Ishikawa (cell line): ENCODE results near the gene ESPN.

Experiments used
- CEBPB ChIP-seq: IDR thresholded peaks from 2 replicates; pipeline ENCODE4 v1.6.1; 2012
- CREB1 ChIP-seq: IDR thresholded peaks from 2 replicates; pipeline ENCODE4 v1.6.1; 2012; ENCODE audit warnings: low read depth
- EGR1 ChIP-seq: IDR thresholded peaks from 2 replicates; pipeline ENCODE4 v1.6.1; 2012
- EP300 ChIP-seq: IDR thresholded peaks from 2 replicates; pipeline ENCODE4 v1.6.1; 2012; ENCODE audit warnings: borderline replicate concordance
- FOXM1 ChIP-seq: IDR thresholded peaks from 2 replicates; pipeline ENCODE4 v1.6.1; 2012; ENCODE audit warnings: low read depth, borderline replicate concordance
- NFIC ChIP-seq: IDR thresholded peaks from 2 replicates; pipeline ENCODE4 v1.6.1; 2012
- RAD21 ChIP-seq: IDR thresholded peaks from 2 replicates; pipeline ENCODE4 v1.6.1; 2012; ENCODE audit warnings: low read depth
- REST ChIP-seq: IDR thresholded peaks from 2 replicates; pipeline ENCODE4 v1.6.1; 2012; ENCODE audit warnings: low read depth, mild to moderate bottlenecking
- TAF1 ChIP-seq: IDR thresholded peaks from 2 replicates; pipeline ENCODE4 v1.6.1; 2012; ENCODE audit warnings: low read depth, mild to moderate bottlenecking
- TCF12 ChIP-seq: IDR thresholded peaks from 2 replicates; pipeline ENCODE4 v1.6.1; 2012; ENCODE audit warnings: low read depth
- TEAD4 ChIP-seq: IDR thresholded peaks from 2 replicates; pipeline ENCODE4 v1.6.1; 2012
- USF1 ChIP-seq: IDR thresholded peaks from 2 replicates; pipeline ENCODE4 v1.6.1; 2012
- YY1 ChIP-seq: IDR thresholded peaks from 2 replicates; pipeline ENCODE4 v1.6.1; 2012; ENCODE audit warnings: low read depth
- ZBTB7A ChIP-seq: IDR thresholded peaks from 2 replicates; pipeline ENCODE4 v1.6.1; 2012; ENCODE audit warnings: low read depth
- TF ChIP-seq, protein P1 (sequence below): IDR thresholded peaks from 2 replicates; pipeline ENCODE4 v1.6.1; 2012

ESPN gene

GRCh38 chr1:6384962-6385361 lies 39.6 kb upstream of the ESPN start:
- TF ChIP-seq TEAD4, result no peak
- TF ChIP-seq YY1, result no peak
- TF ChIP-seq ZBTB7A, result no peak
- no peak for TF ChIP-seq TCF12
- no peak for TF ChIP-seq FOXM1
- TF ChIP-seq TAF1, result no peak
- TF ChIP-seq CEBPB, result no peak
- TF ChIP-seq, protein P1, sequence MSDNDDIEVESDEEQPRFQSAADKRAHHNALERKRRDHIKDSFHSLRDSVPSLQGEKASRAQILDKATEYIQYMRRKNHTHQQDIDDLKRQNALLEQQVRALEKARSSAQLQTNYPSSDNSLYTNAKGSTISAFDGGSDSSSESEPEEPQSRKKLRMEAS, result no peak
- TF ChIP-seq EP300, result no peak
- no peak for TF ChIP-seq USF1
- TF ChIP-seq CREB1, result no peak

DNA sequence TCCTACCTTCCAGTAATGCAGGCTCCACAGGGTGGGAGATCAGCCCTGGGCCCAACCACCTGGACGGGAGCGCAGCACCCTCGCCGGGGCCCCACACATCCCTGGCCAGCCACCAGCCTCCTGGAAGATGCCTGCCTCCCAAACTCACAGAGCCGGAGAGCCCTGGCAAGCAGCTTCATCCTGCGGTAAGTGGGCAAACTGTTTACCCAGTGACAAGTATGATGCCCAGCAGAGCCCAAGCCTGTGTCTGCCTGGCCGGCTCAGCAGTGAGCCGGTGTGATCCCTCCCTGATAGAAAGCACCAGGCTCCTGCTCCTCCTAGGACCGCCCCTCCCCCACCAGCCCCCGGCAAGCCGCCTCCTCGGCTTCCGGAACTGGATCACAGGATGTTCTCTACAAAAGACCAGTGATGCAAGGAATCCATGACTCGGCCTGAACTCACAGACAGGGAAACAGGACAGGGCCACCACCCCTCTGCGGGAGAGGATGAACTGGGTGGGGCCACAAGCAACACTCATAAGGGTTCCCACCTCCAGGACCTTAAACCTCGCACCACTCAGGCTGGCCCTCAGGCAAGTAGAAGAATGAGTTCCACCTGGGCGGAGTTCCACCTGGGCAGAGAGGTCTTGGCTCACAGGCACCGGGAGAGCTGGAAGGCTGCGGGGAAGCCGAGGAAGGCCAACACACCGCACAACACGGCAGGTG lies 38.9 kb upstream of the ESPN start:
- TF ChIP-seq TAF1 (no peak), EP300 (no peak), ZBTB7A (no peak), TCF12 (no peak), EGR1 (no peak), RAD21 (no peak), CEBPB (no peak), USF1 (no peak), NFIC (no peak), FOXM1 (no peak), YY1 (no peak), TEAD4 (no peak), CREB1 (no peak), REST (no peak)
- TF ChIP-seq, protein P1, result no peak

DNA sequence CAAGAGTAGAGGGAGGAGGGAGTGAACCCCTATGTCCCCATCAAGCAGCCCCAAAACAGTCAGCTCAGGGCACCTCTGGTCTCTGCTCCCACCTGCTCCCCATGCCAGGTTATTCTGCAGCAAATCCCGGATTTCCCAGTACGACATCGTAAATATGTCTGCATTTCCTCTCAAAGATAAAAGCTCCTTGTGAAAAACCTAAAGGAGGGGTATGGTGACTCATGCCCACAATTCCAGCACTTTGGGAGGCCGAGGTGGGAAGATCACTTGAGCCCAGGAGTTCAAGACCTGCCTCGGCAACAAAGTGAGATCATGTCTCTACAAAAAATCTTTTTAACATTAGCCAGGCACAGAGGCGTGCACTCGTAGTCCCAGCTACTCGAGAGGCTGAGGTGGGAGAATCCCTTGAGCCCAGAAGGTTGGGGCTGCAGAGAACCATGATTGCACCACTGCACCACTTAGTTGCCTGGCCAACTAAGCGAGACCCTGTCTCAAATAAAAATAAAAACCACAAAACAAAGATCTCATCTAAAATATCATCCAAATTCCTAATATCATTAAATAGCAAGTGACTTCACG lies 38.1 kb upstream of the ESPN start:
- TF ChIP-seq, protein P1, result no peak
- TF ChIP-seq ZBTB7A (no peak), NFIC (no peak), EP300 (no peak), USF1 (no peak), CEBPB (no peak), TEAD4 (no peak), EGR1 (no peak), CREB1 (no peak), RAD21 (no peak), TAF1 (no peak), FOXM1 (no peak), REST (no peak), YY1 (no peak), TCF12 (no peak)

DNA sequence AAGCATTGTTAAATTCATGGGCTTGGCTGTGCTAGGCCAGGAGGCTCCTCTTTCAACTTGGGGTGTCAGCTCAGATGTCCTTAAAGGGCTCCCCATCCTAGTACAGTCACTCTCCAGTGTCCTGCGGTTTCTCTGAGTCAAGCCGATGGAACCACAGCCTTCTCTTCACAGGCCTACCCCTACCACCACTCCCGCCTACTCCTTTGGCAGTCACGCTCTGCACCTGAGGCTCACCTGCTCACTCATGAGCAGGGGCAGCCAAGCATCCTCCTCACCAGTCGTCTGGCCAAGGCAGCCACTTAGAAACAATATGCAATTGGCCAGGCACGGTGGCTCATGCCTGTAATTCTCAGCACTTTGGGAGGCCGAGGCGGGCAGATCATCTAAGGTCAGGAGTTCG lies 34.6 kb upstream of the ESPN start:
- no peak for TF ChIP-seq RAD21
- no peak for TF ChIP-seq CEBPB
- TF ChIP-seq NFIC, result no peak
- TF ChIP-seq, protein P1, result no peak
- no peak for TF ChIP-seq REST
- TF ChIP-seq EP300, result no peak
- TF ChIP-seq YY1, result no peak
